ENCODE data around the gene MYO9A.

DNA sequence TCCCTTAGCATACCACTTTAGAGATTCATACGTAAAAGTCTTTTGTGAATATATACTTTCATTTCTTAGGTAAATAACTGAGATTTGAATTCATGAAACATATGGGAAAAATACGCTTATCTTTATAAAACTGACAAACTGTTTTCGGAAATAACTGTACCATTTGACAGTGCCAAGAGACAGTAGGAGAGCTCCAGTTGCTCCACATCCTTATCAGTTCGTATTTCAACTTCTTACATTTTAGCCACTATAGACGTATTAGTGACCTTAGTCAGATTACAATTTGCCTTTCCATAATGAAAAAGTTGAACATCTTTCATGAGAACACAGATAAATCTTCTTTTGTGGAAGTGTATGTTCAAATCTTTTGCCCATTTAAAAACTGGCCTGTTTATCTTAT lies 174.1 kb downstream of the MYO9A start:
- TF ChIP-seq, protein P1, sequence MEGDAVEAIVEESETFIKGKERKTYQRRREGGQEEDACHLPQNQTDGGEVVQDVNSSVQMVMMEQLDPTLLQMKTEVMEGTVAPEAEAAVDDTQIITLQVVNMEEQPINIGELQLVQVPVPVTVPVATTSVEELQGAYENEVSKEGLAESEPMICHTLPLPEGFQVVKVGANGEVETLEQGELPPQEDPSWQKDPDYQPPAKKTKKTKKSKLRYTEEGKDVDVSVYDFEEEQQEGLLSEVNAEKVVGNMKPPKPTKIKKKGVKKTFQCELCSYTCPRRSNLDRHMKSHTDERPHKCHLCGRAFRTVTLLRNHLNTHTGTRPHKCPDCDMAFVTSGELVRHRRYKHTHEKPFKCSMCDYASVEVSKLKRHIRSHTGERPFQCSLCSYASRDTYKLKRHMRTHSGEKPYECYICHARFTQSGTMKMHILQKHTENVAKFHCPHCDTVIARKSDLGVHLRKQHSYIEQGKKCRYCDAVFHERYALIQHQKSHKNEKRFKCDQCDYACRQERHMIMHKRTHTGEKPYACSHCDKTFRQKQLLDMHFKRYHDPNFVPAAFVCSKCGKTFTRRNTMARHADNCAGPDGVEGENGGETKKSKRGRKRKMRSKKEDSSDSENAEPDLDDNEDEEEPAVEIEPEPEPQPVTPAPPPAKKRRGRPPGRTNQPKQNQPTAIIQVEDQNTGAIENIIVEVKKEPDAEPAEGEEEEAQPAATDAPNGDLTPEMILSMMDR (IDR thresholded peaks at IDR 0.05; ENCODE audit: poor library complexity) = no peak
- TF ChIP-seq EZH2 (IDR thresholded peaks at IDR 0.05; ENCODE audit: borderline replicate concordance) (no peak), EZH2phosphoT487 (IDR thresholded peaks at IDR 0.05; ENCODE audit: low read depth, severe bottlenecking, unreplicated experiment) (no peak)

All from hepatocyte (in vitro differentiated cells).